HEK293 (cell line): ENCODE measurements around the gene LRRC74B.

ENCODE experiments used
- CTCF ChIA-PET: fragments of 350-600 bp; formaldehyde crosslinking; extraction: SDS; loops from one replicate; lab custom pipeline; 2021; ENCODE audit warnings: antibody characterized with exemption; lab: Yijun Ruan, JAX
- POLR2A ChIA-PET: fragments of 300-600 bp; formaldehyde crosslinking; extraction: SDS; loops from one replicate; lab custom pipeline; 2020; ENCODE audit warnings: antibody characterized with exemption, inconsistent platforms; lab: Yijun Ruan, JAX
- H3K27ac ChIP-seq: fragments of 200-500 bp; sonication (Bioruptor generic); 2 replicates; pipeline ENCODE4 v1.5.1; 2014; ENCODE audit warnings: low read depth, low read length, control low read depth, inconsistent platforms; ENCODE audit errors: extremely low read depth
- H3K36me3 ChIP-seq, 2 experiments: fragments of 200-500 bp in 1 of 2; sonication (Bioruptor generic) in 1 of 2; 1 replicate in 1 of 2; 2 replicates in 1 of 2; pipeline ENCODE4 v1.5.1; 2014 to 2017; ENCODE audit warnings: inconsistent platforms in 2 of 2, low read length in 2 of 2; ENCODE audit not compliant: control insufficient read depth in 2 of 2, insufficient read depth in 1 of 2
- H3K4me1 ChIP-seq: fragments of 200-500 bp; sonication (Bioruptor generic); 2 replicates; pipeline ENCODE4 v1.5.1; 2014; ENCODE audit warnings: mild to moderate bottlenecking, low read length, inconsistent platforms; ENCODE audit not compliant: control insufficient read depth, insufficient read depth
- H3K4me3 ChIP-seq: 2 replicates; pipeline ENCODE4 v1.5.1; 2011; ENCODE audit warnings: low read depth, mild to moderate bottlenecking, control low read depth, low read length, moderate library complexity
- H3K9me3 ChIP-seq: fragments of 200-500 bp; sonication (Bioruptor generic); 2 replicates; pipeline ENCODE4 v1.5.1; 2014; ENCODE audit warnings: low read depth, low read length, inconsistent platforms; ENCODE audit not compliant: control insufficient read depth, insufficient read depth
- EGR2 ChIP-seq: fragments of 450-650 bp; formaldehyde crosslinking; IDR thresholded peaks from 2 replicates; pipeline ENCODE4 v1.5.1; 2016; ENCODE audit warnings: low read depth, missing biosample characterization, missing genetic modification characterization
- GLI2 ChIP-seq: fragments of 450-650 bp; formaldehyde crosslinking; IDR thresholded peaks from 2 replicates; pipeline ENCODE4; 2017; ENCODE audit warnings: missing biosample characterization, missing genetic modification characterization, low read depth, borderline replicate concordance
- MEIS1 ChIP-seq: sonication (generic); formaldehyde crosslinking; IDR thresholded peaks from 2 replicates; pipeline ENCODE4 v1.8.1; 2022; ENCODE audit warnings: missing genetic modification reagents, mild to moderate bottlenecking, borderline replicate concordance
- ZFHX2 ChIP-seq: fragments of 450-650 bp; formaldehyde crosslinking; conservative IDR thresholded peaks from 2 replicates; pipeline ENCODE4 v1.5.1; 2016; ENCODE audit warnings: missing biosample characterization, missing genetic modification characterization
- ZFP69B ChIP-seq: fragments of 450-650 bp; formaldehyde crosslinking; IDR thresholded peaks from 2 replicates; pipeline ENCODE4 v1.5.1; 2016; ENCODE audit warnings: missing biosample characterization, missing genetic modification characterization
- ZIC2 ChIP-seq: fragments of 450-650 bp; formaldehyde crosslinking; IDR thresholded peaks from 2 replicates; pipeline ENCODE4 v1.5.1; 2016; ENCODE audit warnings: missing biosample characterization, missing genetic modification characterization
- ZNF112 ChIP-seq: fragments of 450-650 bp; formaldehyde crosslinking; IDR thresholded peaks from 2 replicates; pipeline ENCODE4 v1.5.0; 2017; ENCODE audit warnings: missing biosample characterization, missing genetic modification characterization
- ZNF133 ChIP-seq: fragments of 450-650 bp; formaldehyde crosslinking; IDR thresholded peaks from 2 replicates; pipeline ENCODE4 v1.5.1; 2016; ENCODE audit warnings: missing biosample characterization, missing genetic modification characterization
- ZNF155 ChIP-seq: fragments of 450-650 bp; formaldehyde crosslinking; IDR thresholded peaks from 2 replicates; pipeline ENCODE4 v1.5.1; 2016; ENCODE audit warnings: missing biosample characterization, missing genetic modification characterization
- ZNF157 ChIP-seq: fragments of 450-650 bp; formaldehyde crosslinking; IDR thresholded peaks from 2 replicates; pipeline ENCODE4 v1.5.1; 2016; ENCODE audit warnings: missing biosample characterization, missing genetic modification characterization
- ZNF221 ChIP-seq: fragments of 450-650 bp; formaldehyde crosslinking; IDR thresholded peaks from 2 replicates; pipeline ENCODE4 v1.5.1; 2017; ENCODE audit warnings: missing biosample characterization, missing genetic modification characterization, borderline replicate concordance
- ZNF280D ChIP-seq: fragments of 450-650 bp; formaldehyde crosslinking; IDR thresholded peaks from 2 replicates; pipeline ENCODE4 v1.5.1; 2016; ENCODE audit warnings: missing biosample characterization, missing genetic modification characterization
- ZNF324 ChIP-seq: fragments of 450-650 bp; formaldehyde crosslinking; IDR thresholded peaks from 2 replicates; pipeline ENCODE4 v1.5.1; 2016; ENCODE audit warnings: missing biosample characterization, missing genetic modification characterization
- ZNF350 ChIP-seq: fragments of 450-650 bp; formaldehyde crosslinking; IDR thresholded peaks from 2 replicates; pipeline ENCODE4 v1.5.0; 2017; ENCODE audit warnings: missing biosample characterization, mild to moderate bottlenecking, missing genetic modification characterization
- ZNF433 ChIP-seq: fragments of 450-650 bp; formaldehyde crosslinking; IDR thresholded peaks from 2 replicates; pipeline ENCODE4 v1.5.1; 2016; ENCODE audit warnings: missing biosample characterization, missing genetic modification characterization, low read depth
- ZNF48 ChIP-seq: fragments of 450-650 bp; formaldehyde crosslinking; IDR thresholded peaks from 2 replicates; pipeline ENCODE4 v1.5.1; 2016; ENCODE audit warnings: missing biosample characterization, missing genetic modification characterization
- ZNF548 ChIP-seq: fragments of 450-650 bp; formaldehyde crosslinking; IDR thresholded peaks from 2 replicates; pipeline ENCODE4 v1.5.1; 2016; ENCODE audit warnings: missing biosample characterization, missing genetic modification characterization
- ZNF623 ChIP-seq: fragments of 450-650 bp; formaldehyde crosslinking; IDR thresholded peaks from 2 replicates; pipeline ENCODE4 v1.5.1; 2016; ENCODE audit warnings: missing biosample characterization, missing genetic modification characterization
- ZNF677 ChIP-seq: fragments of 450-650 bp; IDR thresholded peaks from 2 replicates; pipeline ENCODE4 v1.5.0; 2018; ENCODE audit warnings: missing biosample characterization, mild to moderate bottlenecking, missing genetic modification characterization, moderate library complexity

LRRC74B gene

GRCh38 chr22:21075516-21076138 is 29.9 kb downstream of the LRRC74B start:
- CTCF ChIA-PET = interaction anchor here (0.7 kb wide), 1 partner anchor 24 kb away, joined by 5 read pairs; no protein-coding TSS in a partner anchor
- no peak overlapping the region for H3K27ac ChIP-seq
- no peaks in the 10 kb centered on the region for H3K36me3 ChIP-seq
- no peaks in the 10 kb centered on the region for H3K9me3 ChIP-seq
- no peaks in the 10 kb centered on the region for H3K4me1 ChIP-seq
- POLR2A ChIA-PET = no interaction called here
- no peak for TF ChIP-seq ZFHX2 (tag by site-specific recombination)
- TF ChIP-seq ZNF677 (tag by site-specific recombination) = no peak
- no peak for TF ChIP-seq ZNF48 (tag by site-specific recombination)
- no peak for TF ChIP-seq ZNF280D (tag by site-specific recombination)
- no peak for TF ChIP-seq ZNF433 (tag by site-specific recombination)
- TF ChIP-seq ZNF112 (tag by site-specific recombination) = no peak
- no peak for TF ChIP-seq ZNF133
- TF ChIP-seq GLI2 (tag by site-specific recombination) = no peak
- TF ChIP-seq MEIS1 (CRISPR knock-in tag) = no peak
- no peak for TF ChIP-seq ZNF157 (tag by site-specific recombination)
- TF ChIP-seq ZNF221 (tag by site-specific recombination) = no peak
- no peak for TF ChIP-seq ZNF324
- no peak for TF ChIP-seq ZNF155 (tag by site-specific recombination)
- TF ChIP-seq ZFP69B (tag by site-specific recombination) = no peak
- TF ChIP-seq ZNF548 (tag by site-specific recombination) = no peak
- no peak for TF ChIP-seq ZNF623
- H3K4me3 ChIP-seq = no peak overlapping the region

GRCh38 chr22:21076912-21077625 is 31.3 kb downstream of the LRRC74B start:
- ChIA-PET POLR2A (no interaction called here), CTCF (no interaction called here)
- no peak overlapping the region for H3K27ac ChIP-seq
- no peak overlapping the region for H3K4me3 ChIP-seq
- no peaks in the 10 kb centered on the region for H3K9me3 ChIP-seq
- no peaks in the 10 kb centered on the region for H3K36me3 ChIP-seq
- no peaks in the 10 kb centered on the region for H3K4me1 ChIP-seq
- TF ChIP-seq ZIC2 = peak; percentile 52
- no peak for TF ChIP-seq ZNF48 (tag by site-specific recombination)

GRCh38 chr22:21077884-21078508 is 32.2 kb downstream of the LRRC74B start:
- CTCF ChIA-PET = no interaction called here
- H3K27ac ChIP-seq = no peak overlapping the region
- H3K4me3 ChIP-seq = no peak overlapping the region
- no peaks in the 10 kb centered on the region for H3K4me1 ChIP-seq
- TF ChIP-seq ZNF112 (tag by site-specific recombination) (no peak), ZFHX2 (tag by site-specific recombination) (0 out of 2 replicates have a peak, but pooled peaks have one; percentile 15), ZNF350 (tag by site-specific recombination) (no peak), EGR2 (tag by site-specific recombination) (peak; percentile 48; the same call in 1 of the 2 replicates)
- POLR2A ChIA-PET = no interaction called here
- no peaks in the 10 kb centered on the region for H3K36me3 ChIP-seq
- H3K9me3 ChIP-seq = no peaks in the 10 kb centered on the region
